WTC11 (cell line): ENCODE results near the gene GGT6. TPM values are rescaled to one million over a fixed set of nuclear protein-coding genes. Genes with fewer than 3 reads are reported as not detected.

Source experiments
- ATAC-seq: fragments of 200-7000 bp; cut with Tn5 transposase; 2 replicates; pipeline ENCODE4 v1.10.0; 2021; ENCODE audit warnings: mild to moderate bottlenecking, moderate library complexity
- CTCF ChIA-PET: fragments of 300-600 bp; sonication (Branson Sonifier 250); formaldehyde crosslinking; loops from one replicate; lab custom pipeline; 2021; ENCODE audit warnings: antibody characterized with exemption; lab: Charles Lee
- POLR2A ChIA-PET: fragments of 350-600 bp; sonication (Branson Sonifier 250); formaldehyde crosslinking; loops from one replicate; lab custom pipeline; 2021; ENCODE audit warnings: antibody characterized with exemption; lab: Charles Lee
- DNase-seq: peaks from one replicate; pipeline ENCODE4 v3.0.0; 2021; ENCODE audit warnings: low spot score
- H3K27ac Mint-ChIP-seq: 2 replicates; pipeline ENCODE4 v1.8.0; 2021; ENCODE audit warnings: mixed read lengths
- H3K27me3 Mint-ChIP-seq: 2 replicates; pipeline ENCODE4 v1.8.0; 2021; ENCODE audit warnings: low read depth, mild to moderate bottlenecking, moderate library complexity, mixed read lengths
- H3K36me3 Mint-ChIP-seq: 2 replicates; pipeline ENCODE4 v1.8.0; 2021; ENCODE audit warnings: mixed read lengths
- H3K4me1 Mint-ChIP-seq: 2 replicates; pipeline ENCODE4 v1.8.0; 2022; ENCODE audit warnings: mixed read lengths
- H3K4me3 Mint-ChIP-seq: 2 replicates; pipeline ENCODE4 v1.8.0; 2021; ENCODE audit warnings: mild to moderate bottlenecking, moderate library complexity, mixed read lengths
- H3K9me3 Mint-ChIP-seq: 2 replicates; pipeline ENCODE4 v1.8.0; 2021; ENCODE audit warnings: mixed read lengths
- ATF1 ChIP-seq: sonication (generic); formaldehyde crosslinking; IDR thresholded peaks from 2 replicates; pipeline ENCODE4 v1.8.1; 2023; ENCODE audit warnings: mild to moderate bottlenecking, moderate library complexity, missing genetic modification reagents
- CDX4 ChIP-seq: fragments of 250-450 bp; sonication (Bioruptor Pico); IDR thresholded peaks from 2 replicates; pipeline ENCODE4 v1.9.0; 2021; ENCODE audit warnings: moderate library complexity, mild to moderate bottlenecking, inconsistent platforms, borderline replicate concordance
- CTCF ChIP-seq: fragments of 200-600 bp; IDR thresholded peaks from 2 replicates; pipeline ENCODE4 v1.8.0; 2022; ENCODE audit warnings: antibody characterized with exemption
- ELF4 ChIP-seq: sonication (generic); formaldehyde crosslinking; IDR thresholded peaks from 2 replicates; pipeline ENCODE4 v1.8.1; 2022; ENCODE audit warnings: low read depth, mild to moderate bottlenecking, moderate library complexity, missing genetic modification reagents
- ETV6 ChIP-seq: sonication (generic); formaldehyde crosslinking; IDR thresholded peaks from 2 replicates; pipeline ENCODE4 v1.8.1; 2022; ENCODE audit warnings: mild to moderate bottlenecking, missing genetic modification reagents
- FOXK1 ChIP-seq: sonication (generic); formaldehyde crosslinking; IDR thresholded peaks from 2 replicates; pipeline ENCODE4 v1.8.0; 2022; ENCODE audit warnings: mild to moderate bottlenecking, moderate library complexity, missing genetic modification reagents
- FOXP1 ChIP-seq: sonication (generic); formaldehyde crosslinking; IDR thresholded peaks from 2 replicates; pipeline ENCODE4 v1.8.0; 2022; ENCODE audit warnings: missing genetic modification reagents, mild to moderate bottlenecking, moderate library complexity, borderline replicate concordance
- GTF2I ChIP-seq: fragments of 250-450 bp; sonication (Bioruptor Pico); conservative IDR thresholded peaks from 2 replicates; pipeline ENCODE4 v1.4.0; 2021; ENCODE audit warnings: mild to moderate bottlenecking
- NFATC4 ChIP-seq: fragments of 250-450 bp; sonication (Bioruptor Pico); IDR thresholded peaks from 2 replicates; pipeline ENCODE4 v1.9.0; 2021; ENCODE audit warnings: mild to moderate bottlenecking
- NFE2L1 ChIP-seq: sonication (generic); formaldehyde crosslinking; IDR thresholded peaks from 2 replicates; pipeline ENCODE4 v1.8.1; 2023; ENCODE audit warnings: missing genetic modification reagents
- NFYB ChIP-seq: sonication (generic); formaldehyde crosslinking; conservative IDR thresholded peaks from 2 replicates; pipeline ENCODE4 v1.8.0; 2022; ENCODE audit warnings: low read depth, missing genetic modification reagents
- NR2C2 ChIP-seq: sonication (generic); formaldehyde crosslinking; IDR thresholded peaks from 2 replicates; pipeline ENCODE4 v1.8.0; 2022; ENCODE audit warnings: mild to moderate bottlenecking, missing genetic modification reagents
- OVOL2 ChIP-seq: fragments of 250-450 bp; sonication (Bioruptor Pico); IDR thresholded peaks from 2 replicates; pipeline ENCODE4 v1.9.0; 2021; ENCODE audit warnings: mild to moderate bottlenecking, borderline replicate concordance
- PRRX2 ChIP-seq: fragments of 250-450 bp; sonication (Bioruptor Pico); IDR thresholded peaks from 2 replicates; pipeline ENCODE4 v1.8.0; 2021; ENCODE audit warnings: mild to moderate bottlenecking
- SMAD3 ChIP-seq: sonication (generic); formaldehyde crosslinking; IDR thresholded peaks from 2 replicates; pipeline ENCODE4 v1.8.0; 2022; ENCODE audit warnings: missing genetic modification reagents, mild to moderate bottlenecking, borderline replicate concordance
- SOX15 ChIP-seq: fragments of 250-450 bp; sonication (Bioruptor Pico); IDR thresholded peaks from 2 replicates; pipeline ENCODE4 v1.9.0; 2021; ENCODE audit warnings: mild to moderate bottlenecking
- TEAD1 ChIP-seq: sonication (generic); formaldehyde crosslinking; IDR thresholded peaks from 2 replicates; pipeline ENCODE4 v1.8.0; 2022; ENCODE audit warnings: mild to moderate bottlenecking, missing genetic modification reagents
- ZNF121 ChIP-seq: sonication (generic); formaldehyde crosslinking; IDR thresholded peaks from 2 replicates; pipeline ENCODE4 v1.8.0; 2023; ENCODE audit warnings: missing genetic modification reagents
- ZNF232 ChIP-seq: sonication (generic); formaldehyde crosslinking; IDR thresholded peaks from 2 replicates; pipeline ENCODE4 v1.8.0; 2022; ENCODE audit warnings: mild to moderate bottlenecking, missing genetic modification reagents
- ZNF317 ChIP-seq: sonication (generic); formaldehyde crosslinking; IDR thresholded peaks from 2 replicates; pipeline ENCODE4 v1.8.1; 2023; ENCODE audit warnings: low read depth, mild to moderate bottlenecking, moderate library complexity, missing genetic modification reagents, borderline replicate concordance
- ZNF423 ChIP-seq: fragments of 250-450 bp; sonication (Bioruptor Pico); IDR thresholded peaks from 2 replicates; pipeline ENCODE4 v2.1.2; 2022; ENCODE audit warnings: mild to moderate bottlenecking, moderate library complexity
- ZNF671 ChIP-seq: fragments of 250-450 bp; sonication (Bioruptor Pico); IDR thresholded peaks from 2 replicates; pipeline ENCODE4 v1.8.0; 2021; ENCODE audit warnings: mild to moderate bottlenecking
- total RNA-seq: library from RNA; stranded (reverse); gene quantifications from 3 replicates; pipeline ENCODE4 v1.2.3, GENCODE V29; 2021
- TF ChIP-seq, protein P1 (sequence below): sonication (generic); formaldehyde crosslinking; IDR thresholded peaks from 2 replicates; pipeline ENCODE4 v1.8.1; 2023; ENCODE audit warnings: mild to moderate bottlenecking, missing genetic modification reagents, moderate library complexity
- TF ChIP-seq, protein P2 (sequence below): fragments of 250-450 bp; sonication (Bioruptor Pico); IDR thresholded peaks from 2 replicates; pipeline ENCODE4 v2.1.2; 2022; ENCODE audit warnings: mild to moderate bottlenecking, moderate library complexity
- TF ChIP-seq, protein P3 (sequence below): sonication (generic); formaldehyde crosslinking; IDR thresholded peaks from 2 replicates; pipeline ENCODE4 v1.8.1; 2022; ENCODE audit warnings: mild to moderate bottlenecking, moderate library complexity, missing genetic modification reagents
- TF ChIP-seq, protein P4 (sequence below): sonication (generic); formaldehyde crosslinking; IDR thresholded peaks from 2 replicates; pipeline ENCODE4 v1.8.0; 2022; ENCODE audit warnings: mild to moderate bottlenecking, missing genetic modification reagents
- TF ChIP-seq, protein P5 (sequence below): sonication (generic); formaldehyde crosslinking; IDR thresholded peaks from 2 replicates; pipeline ENCODE4 v1.8.1; 2022; ENCODE audit warnings: low read depth, mild to moderate bottlenecking, moderate library complexity, missing genetic modification reagents, borderline replicate concordance

GGT6 gene
- total RNA-seq, 1 experiment from 2014 or later, result 0.07 TPM

GRCh38 chr17:4587803-4588202 lies 27.4 kb upstream of the GGT6 start:
- no peak overlapping the region for H3K27ac Mint-ChIP-seq
- peaks cover 32% of the 10 kb centered on the region for H3K27me3 Mint-ChIP-seq
- no peaks in the 10 kb centered on the region for H3K9me3 Mint-ChIP-seq
- no peaks in the 10 kb centered on the region for H3K36me3 Mint-ChIP-seq
- TF ChIP-seq NFE2L1 (CRISPR knock-in tag), result no peak
- TF ChIP-seq, protein P1, sequence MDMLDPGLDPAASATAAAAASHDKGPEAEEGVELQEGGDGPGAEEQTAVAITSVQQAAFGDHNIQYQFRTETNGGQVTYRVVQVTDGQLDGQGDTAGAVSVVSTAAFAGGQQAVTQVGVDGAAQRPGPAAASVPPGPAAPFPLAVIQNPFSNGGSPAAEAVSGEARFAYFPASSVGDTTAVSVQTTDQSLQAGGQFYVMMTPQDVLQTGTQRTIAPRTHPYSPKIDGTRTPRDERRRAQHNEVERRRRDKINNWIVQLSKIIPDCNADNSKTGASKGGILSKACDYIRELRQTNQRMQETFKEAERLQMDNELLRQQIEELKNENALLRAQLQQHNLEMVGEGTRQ (CRISPR knock-in tag), result no peak
- TF ChIP-seq PRRX2 (CRISPR knock-in tag), result no peak
- TF ChIP-seq ZNF423 (CRISPR knock-in tag), result no peak
- no peak for TF ChIP-seq SMAD3 (CRISPR knock-in tag)
- no peak for TF ChIP-seq SOX15
- no peak for TF ChIP-seq GTF2I
- TF ChIP-seq ETV6 (CRISPR knock-in tag), result no peak
- ATAC-seq, result no peak
- H3K4me3 Mint-ChIP-seq, result no peak overlapping the region
- POLR2A ChIA-PET, result no interaction called here
- CTCF ChIA-PET, result interaction anchor here (1.3 to 2.9 kb wide), 2 partner anchors 21 to 37 kb away, joined by 7 to 14 read pairs; no protein-coding TSS in a partner anchor
- no peak for DNase-seq
- H3K4me1 Mint-ChIP-seq, result peaks cover 9% of the 10 kb centered on the region

GRCh38 chr17:4587195-4587594 lies 26.8 kb upstream of the GGT6 start:
- H3K36me3 Mint-ChIP-seq, result no peaks in the 10 kb centered on the region
- TF ChIP-seq NFATC4 (no peak), ZNF232 (CRISPR knock-in tag) (no peak), ATF1 (no peak), NFE2L1 (CRISPR knock-in tag) (no peak), NFYB (CRISPR knock-in tag) (no peak), NR2C2 (no peak), CDX4 (CRISPR knock-in tag) (no peak), ZNF121 (CRISPR knock-in tag) (no peak), SOX15 (no peak), ELF4 (CRISPR knock-in tag) (no peak), ZNF671 (no peak), OVOL2 (CRISPR knock-in tag) (no peak)
- TF ChIP-seq, protein P2, sequence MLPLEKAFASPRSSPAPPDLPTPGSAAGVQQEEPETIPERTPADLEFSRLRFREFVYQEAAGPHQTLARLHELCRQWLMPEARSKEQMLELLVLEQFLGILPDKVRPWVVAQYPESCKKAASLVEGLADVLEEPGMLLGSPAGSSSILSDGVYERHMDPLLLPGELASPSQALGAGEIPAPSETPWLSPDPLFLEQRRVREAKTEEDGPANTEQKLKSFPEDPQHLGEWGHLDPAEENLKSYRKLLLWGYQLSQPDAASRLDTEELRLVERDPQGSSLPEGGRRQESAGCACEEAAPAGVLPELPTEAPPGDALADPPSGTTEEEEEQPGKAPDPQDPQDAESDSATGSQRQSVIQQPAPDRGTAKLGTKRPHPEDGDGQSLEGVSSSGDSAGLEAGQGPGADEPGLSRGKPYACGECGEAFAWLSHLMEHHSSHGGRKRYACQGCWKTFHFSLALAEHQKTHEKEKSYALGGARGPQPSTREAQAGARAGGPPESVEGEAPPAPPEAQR (CRISPR knock-in tag), result no peak

GRCh38 chr17:4586043-4586442 lies 25.7 kb upstream of the GGT6 start:
- ATAC-seq, result no peak
- Mint-ChIP-seq H3K36me3 (no peaks in the 10 kb centered on the region), H3K27me3 (peaks cover 40% of the 10 kb centered on the region), H3K27ac (no peak overlapping the region), H3K4me1 (peaks cover 22% of the 10 kb centered on the region), H3K4me3 (no peak overlapping the region), H3K9me3 (no peaks in the 10 kb centered on the region)
- ChIA-PET CTCF (interaction anchor here (1.3 to 1.4 kb wide), 2 partner anchors 9 to 19 kb away, joined by 3 to 6 read pairs; no protein-coding TSS in a partner anchor), POLR2A (interaction anchor here (0.8 kb wide), 1 partner anchor 12 kb away, joined by 4 read pairs; no protein-coding TSS in a partner anchor)
- no peak for DNase-seq
- TF ChIP-seq FOXK1 (CRISPR knock-in tag) (no peak), TEAD1 (no peak), CTCF (no peak), SOX15 (no peak), ZNF423 (CRISPR knock-in tag) (no peak), ATF1 (no peak), ZNF317 (CRISPR knock-in tag) (no peak), FOXP1 (CRISPR knock-in tag) (no peak), OVOL2 (CRISPR knock-in tag) (no peak)
- TF ChIP-seq, protein P3, sequence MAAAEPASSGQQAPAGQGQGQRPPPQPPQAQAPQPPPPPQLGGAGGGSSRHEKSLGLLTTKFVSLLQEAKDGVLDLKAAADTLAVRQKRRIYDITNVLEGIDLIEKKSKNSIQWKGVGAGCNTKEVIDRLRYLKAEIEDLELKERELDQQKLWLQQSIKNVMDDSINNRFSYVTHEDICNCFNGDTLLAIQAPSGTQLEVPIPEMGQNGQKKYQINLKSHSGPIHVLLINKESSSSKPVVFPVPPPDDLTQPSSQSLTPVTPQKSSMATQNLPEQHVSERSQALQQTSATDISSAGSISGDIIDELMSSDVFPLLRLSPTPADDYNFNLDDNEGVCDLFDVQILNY (CRISPR knock-in tag), result no peak
- TF ChIP-seq, protein P4, sequence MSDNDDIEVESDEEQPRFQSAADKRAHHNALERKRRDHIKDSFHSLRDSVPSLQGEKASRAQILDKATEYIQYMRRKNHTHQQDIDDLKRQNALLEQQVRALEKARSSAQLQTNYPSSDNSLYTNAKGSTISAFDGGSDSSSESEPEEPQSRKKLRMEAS (CRISPR knock-in tag), result no peak
- TF ChIP-seq, protein P5, sequence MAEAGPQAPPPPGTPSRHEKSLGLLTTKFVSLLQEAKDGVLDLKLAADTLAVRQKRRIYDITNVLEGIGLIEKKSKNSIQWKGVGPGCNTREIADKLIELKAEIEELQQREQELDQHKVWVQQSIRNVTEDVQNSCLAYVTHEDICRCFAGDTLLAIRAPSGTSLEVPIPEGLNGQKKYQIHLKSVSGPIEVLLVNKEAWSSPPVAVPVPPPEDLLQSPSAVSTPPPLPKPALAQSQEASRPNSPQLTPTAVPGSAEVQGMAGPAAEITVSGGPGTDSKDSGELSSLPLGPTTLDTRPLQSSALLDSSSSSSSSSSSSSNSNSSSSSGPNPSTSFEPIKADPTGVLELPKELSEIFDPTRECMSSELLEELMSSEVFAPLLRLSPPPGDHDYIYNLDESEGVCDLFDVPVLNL, result no peak

More at GRCh38 chr17:4587195-4587594, 26.8 kb upstream of the GGT6 start:
- H3K4me3 Mint-ChIP-seq, result no peak overlapping the region
- no peaks in the 10 kb centered on the region for H3K9me3 Mint-ChIP-seq
- ChIA-PET POLR2A (interaction anchor here (0.8 kb wide), 2 partner anchors 11 to 13 kb away, joined by 3 to 4 read pairs; no protein-coding TSS in a partner anchor), CTCF (interaction anchor here (1.3 to 2.9 kb wide), 3 partner anchors 8 to 38 kb away, joined by 6 to 14 read pairs (median 7); no protein-coding TSS in a partner anchor)
- no peak overlapping the region for H3K27ac Mint-ChIP-seq
- DNase-seq (no peak), ATAC-seq (no peak)
- H3K27me3 Mint-ChIP-seq, result peaks cover 38% of the 10 kb centered on the region
- H3K4me1 Mint-ChIP-seq, result peaks cover 14% of the 10 kb centered on the region
